Measurements from ENCODE around the gene ARMH3. TPM values are rescaled to one million over a fixed set of nuclear protein-coding genes. Genes with fewer than 3 reads are reported as not detected.
A peak's percentile ranks its signal among the peaks of the same experiment; 100 is the strongest.

ARMH3 gene
- total and polyA plus RNA-seq, 2 experiments from 2014 or later = 8.7 to 11.1 TPM

DNA sequence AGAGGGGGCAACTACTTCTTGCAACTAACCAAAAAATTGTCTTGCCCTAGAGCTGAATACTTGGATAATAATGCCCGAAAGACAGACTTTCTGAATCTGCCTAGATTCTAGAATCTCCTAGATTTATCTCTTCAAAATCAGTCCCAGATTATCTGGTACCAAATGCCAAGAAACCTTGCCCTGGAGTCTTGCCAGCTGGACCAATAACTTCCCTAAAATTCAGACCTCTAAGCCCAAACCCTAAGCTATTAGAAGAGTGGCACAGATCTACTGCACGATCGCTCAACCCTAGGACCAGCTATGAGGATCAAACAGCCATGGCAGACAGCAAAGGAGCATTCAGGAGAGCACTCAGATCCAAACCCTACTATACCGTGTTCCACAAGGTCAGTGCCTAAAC lies 45.0 kb downstream of the ARMH3 start:
- no peaks in the 10 kb centered on the region for H4K20me1 ChIP-seq (replicated peaks; ENCODE audit: insufficient read depth)
- Mint-ChIP-seq H3K27me3 (ENCODE audit: insufficient read depth, low read depth, poor library complexity) (no peaks in the 10 kb centered on the region), H3K4me1 (peaks cover 18% of the 10 kb centered on the region), H3K36me3 (ENCODE audit: low read depth) (peaks cover 5% of the 10 kb centered on the region; the same call in 1 of the 3 replicates), H3K9me3 (no peaks in the 10 kb centered on the region), H3K27ac (0 out of 2 replicates have a peak overlapping the region, but pooled peaks have one; percentile 47), H3K4me3 (no peak overlapping the region)
- H3F3A ChIP-seq (replicated peaks; ENCODE audit: low read depth) = no peaks in the 10 kb centered on the region
- no peak overlapping the region for H3K27ac ChIP-seq (ENCODE audit: low read depth)
- DNase-seq (ENCODE audit: low spot score) = no peak
- no peaks in the 10 kb centered on the region for H3K36me3 ChIP-seq (ENCODE audit: insufficient read depth)
- no peaks in the 10 kb centered on the region for H3K27me3 ChIP-seq (ENCODE audit: insufficient read depth)
- H2AFZ ChIP-seq = no peak overlapping the region
- ATAC-seq = no peak
- no peaks in the 10 kb centered on the region for H3K9me2 ChIP-seq (ENCODE audit: insufficient read depth)
- H3K4me2 ChIP-seq = no peak overlapping the region
- H3K4me3 ChIP-seq = no peak overlapping the region
- H3K79me2 ChIP-seq (replicated peaks; ENCODE audit: insufficient read depth) = no peaks in the 10 kb centered on the region
- TF ChIP-seq, protein P1, sequence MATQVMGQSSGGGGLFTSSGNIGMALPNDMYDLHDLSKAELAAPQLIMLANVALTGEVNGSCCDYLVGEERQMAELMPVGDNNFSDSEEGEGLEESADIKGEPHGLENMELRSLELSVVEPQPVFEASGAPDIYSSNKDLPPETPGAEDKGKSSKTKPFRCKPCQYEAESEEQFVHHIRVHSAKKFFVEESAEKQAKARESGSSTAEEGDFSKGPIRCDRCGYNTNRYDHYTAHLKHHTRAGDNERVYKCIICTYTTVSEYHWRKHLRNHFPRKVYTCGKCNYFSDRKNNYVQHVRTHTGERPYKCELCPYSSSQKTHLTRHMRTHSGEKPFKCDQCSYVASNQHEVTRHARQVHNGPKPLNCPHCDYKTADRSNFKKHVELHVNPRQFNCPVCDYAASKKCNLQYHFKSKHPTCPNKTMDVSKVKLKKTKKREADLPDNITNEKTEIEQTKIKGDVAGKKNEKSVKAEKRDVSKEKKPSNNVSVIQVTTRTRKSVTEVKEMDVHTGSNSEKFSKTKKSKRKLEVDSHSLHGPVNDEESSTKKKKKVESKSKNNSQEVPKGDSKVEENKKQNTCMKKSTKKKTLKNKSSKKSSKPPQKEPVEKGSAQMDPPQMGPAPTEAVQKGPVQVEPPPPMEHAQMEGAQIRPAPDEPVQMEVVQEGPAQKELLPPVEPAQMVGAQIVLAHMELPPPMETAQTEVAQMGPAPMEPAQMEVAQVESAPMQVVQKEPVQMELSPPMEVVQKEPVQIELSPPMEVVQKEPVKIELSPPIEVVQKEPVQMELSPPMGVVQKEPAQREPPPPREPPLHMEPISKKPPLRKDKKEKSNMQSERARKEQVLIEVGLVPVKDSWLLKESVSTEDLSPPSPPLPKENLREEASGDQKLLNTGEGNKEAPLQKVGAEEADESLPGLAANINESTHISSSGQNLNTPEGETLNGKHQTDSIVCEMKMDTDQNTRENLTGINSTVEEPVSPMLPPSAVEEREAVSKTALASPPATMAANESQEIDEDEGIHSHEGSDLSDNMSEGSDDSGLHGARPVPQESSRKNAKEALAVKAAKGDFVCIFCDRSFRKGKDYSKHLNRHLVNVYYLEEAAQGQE (IDR thresholded peaks at IDR 0.05; ENCODE audit: unreplicated experiment) = no peak
- TF ChIP-seq, protein P2, sequence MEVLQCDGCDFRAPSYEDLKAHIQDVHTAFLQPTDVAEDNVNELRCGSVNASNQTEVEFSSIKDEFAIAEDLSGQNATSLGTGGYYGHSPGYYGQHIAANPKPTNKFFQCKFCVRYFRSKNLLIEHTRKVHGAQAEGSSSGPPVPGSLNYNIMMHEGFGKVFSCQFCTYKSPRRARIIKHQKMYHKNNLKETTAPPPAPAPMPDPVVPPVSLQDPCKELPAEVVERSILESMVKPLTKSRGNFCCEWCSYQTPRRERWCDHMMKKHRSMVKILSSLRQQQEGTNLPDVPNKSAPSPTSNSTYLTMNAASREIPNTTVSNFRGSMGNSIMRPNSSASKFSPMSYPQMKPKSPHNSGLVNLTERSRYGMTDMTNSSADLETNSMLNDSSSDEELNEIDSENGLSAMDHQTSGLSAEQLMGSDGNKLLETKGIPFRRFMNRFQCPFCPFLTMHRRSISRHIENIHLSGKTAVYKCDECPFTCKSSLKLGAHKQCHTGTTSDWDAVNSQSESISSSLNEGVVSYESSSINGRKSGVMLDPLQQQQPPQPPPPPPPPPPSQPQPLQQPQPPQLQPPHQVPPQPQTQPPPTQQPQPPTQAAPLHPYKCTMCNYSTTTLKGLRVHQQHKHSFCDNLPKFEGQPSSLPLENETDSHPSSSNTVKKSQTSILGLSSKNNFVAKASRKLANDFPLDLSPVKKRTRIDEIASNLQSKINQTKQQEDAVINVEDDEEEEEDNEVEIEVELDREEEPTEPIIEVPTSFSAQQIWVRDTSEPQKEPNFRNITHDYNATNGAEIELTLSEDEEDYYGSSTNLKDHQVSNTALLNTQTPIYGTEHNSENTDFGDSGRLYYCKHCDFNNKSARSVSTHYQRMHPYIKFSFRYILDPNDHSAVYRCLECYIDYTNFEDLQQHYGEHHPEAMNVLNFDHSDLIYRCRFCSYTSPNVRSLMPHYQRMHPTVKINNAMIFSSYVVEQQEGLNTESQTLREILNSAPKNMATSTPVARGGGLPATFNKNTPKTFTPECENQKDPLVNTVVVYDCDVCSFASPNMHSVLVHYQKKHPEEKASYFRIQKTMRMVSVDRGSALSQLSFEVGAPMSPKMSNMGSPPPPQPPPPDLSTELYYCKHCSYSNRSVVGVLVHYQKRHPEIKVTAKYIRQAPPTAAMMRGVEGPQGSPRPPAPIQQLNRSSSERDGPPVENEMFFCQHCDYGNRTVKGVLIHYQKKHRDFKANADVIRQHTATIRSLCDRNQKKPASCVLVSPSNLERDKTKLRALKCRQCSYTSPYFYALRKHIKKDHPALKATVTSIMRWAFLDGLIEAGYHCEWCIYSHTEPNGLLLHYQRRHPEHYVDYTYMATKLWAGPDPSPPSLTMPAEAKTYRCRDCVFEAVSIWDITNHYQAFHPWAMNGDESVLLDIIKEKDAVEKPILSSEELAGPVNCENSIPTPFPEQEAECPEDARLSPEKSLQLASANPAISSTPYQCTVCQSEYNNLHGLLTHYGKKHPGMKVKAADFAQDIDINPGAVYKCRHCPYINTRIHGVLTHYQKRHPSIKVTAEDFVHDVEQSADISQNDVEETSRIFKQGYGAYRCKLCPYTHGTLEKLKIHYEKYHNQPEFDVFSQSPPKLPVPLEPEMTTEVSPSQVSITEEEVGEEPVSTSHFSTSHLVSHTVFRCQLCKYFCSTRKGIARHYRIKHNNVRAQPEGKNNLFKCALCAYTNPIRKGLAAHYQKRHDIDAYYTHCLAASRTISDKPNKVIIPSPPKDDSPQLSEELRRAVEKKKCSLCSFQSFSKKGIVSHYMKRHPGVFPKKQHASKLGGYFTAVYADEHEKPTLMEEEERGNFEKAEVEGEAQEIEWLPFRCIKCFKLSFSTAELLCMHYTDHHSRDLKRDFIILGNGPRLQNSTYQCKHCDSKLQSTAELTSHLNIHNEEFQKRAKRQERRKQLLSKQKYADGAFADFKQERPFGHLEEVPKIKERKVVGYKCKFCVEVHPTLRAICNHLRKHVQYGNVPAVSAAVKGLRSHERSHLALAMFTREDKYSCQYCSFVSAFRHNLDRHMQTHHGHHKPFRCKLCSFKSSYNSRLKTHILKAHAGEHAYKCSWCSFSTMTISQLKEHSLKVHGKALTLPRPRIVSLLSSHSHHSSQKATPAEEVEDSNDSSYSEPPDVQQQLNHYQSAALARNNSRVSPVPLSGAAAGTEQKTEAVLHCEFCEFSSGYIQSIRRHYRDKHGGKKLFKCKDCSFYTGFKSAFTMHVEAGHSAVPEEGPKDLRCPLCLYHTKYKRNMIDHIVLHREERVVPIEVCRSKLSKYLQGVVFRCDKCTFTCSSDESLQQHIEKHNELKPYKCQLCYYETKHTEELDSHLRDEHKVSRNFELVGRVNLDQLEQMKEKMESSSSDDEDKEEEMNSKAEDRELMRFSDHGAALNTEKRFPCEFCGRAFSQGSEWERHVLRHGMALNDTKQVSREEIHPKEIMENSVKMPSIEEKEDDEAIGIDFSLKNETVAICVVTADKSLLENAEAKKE (CRISPR knock-in tag; IDR thresholded peaks at IDR 0.05) = no peak
- TF ChIP-seq CREB1 (CRISPR knock-in tag; IDR thresholded peaks at IDR 0.05; ENCODE audit: low read depth) (no peak), ZNF331 (CRISPR knock-in tag; IDR thresholded peaks at IDR 0.05; ENCODE audit: low read depth) (no peak), EZH2 (IDR thresholded peaks at IDR 0.05; ENCODE audit: low read depth, unreplicated experiment) (no peak), ZNF114 (CRISPR knock-in tag; IDR thresholded peaks at IDR 0.05) (no peak), POLR2AphosphoS5 (IDR thresholded peaks at IDR 0.05; ENCODE audit: low read depth) (no peak), NANOG (IDR thresholded peaks at IDR 0.05; ENCODE audit: borderline replicate concordance) (no peak), STAT1 (IDR thresholded peaks at IDR 0.05; ENCODE audit: unreplicated experiment) (no peak), JUNB (IDR thresholded peaks at IDR 0.05; ENCODE audit: unreplicated experiment) (no peak)
- H3K4me1 ChIP-seq (ENCODE audit: insufficient read depth) = peaks cover 9% of the 10 kb centered on the region
